Measurements from ENCODE around the gene KIRREL3.

GRCh38 chr11:126669416-126669815 is 331.2 kb downstream of the KIRREL3 start:
- no peak for TF ChIP-seq POLR2A (IDR thresholded peaks at IDR 0.05)
- no peak for TF ChIP-seq CTCF (IDR thresholded peaks at IDR 0.05 in 8 of 11, conservative IDR thresholded peaks at IDR 0.05 in 3 of 11)
